ENCODE results near the gene DZIP3. TPM values are rescaled to one million over a fixed set of nuclear protein-coding genes. Genes with fewer than 3 reads are reported as not detected.

The DZIP3 gene
- total RNA-seq, 1 experiment from 2014 or later = 22.1 TPM

DNA sequence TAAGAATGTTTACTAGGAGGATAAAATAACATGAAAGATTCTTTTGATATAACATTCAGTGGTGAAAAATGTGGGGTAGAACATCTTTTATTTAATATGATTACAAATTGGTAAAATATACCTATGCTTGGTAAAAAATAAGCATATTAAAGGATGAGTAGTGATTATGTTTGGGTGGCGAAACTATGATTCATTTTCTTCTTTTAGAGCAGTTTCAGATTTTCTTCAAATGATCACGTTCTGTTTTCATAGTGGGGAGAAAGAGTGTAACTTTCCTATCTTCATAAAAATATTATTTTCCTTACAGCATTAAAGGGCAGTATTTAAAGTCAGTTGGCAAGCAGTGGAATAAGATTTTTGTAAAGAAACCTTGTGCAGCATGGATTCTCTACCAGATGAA, 15.5 kb downstream of the DZIP3 start:
- H3K9me3 Mint-ChIP-seq = peaks cover 0 to 7% of the 10 kb centered on the region in 2 experiments; a peak in 2 of 5 replicates
- no peaks in the 10 kb centered on the region for H3K9me3 ChIP-seq (ENCODE audit: control insufficient read depth, low read depth, low read length)
- TF ChIP-seq, protein P1, sequence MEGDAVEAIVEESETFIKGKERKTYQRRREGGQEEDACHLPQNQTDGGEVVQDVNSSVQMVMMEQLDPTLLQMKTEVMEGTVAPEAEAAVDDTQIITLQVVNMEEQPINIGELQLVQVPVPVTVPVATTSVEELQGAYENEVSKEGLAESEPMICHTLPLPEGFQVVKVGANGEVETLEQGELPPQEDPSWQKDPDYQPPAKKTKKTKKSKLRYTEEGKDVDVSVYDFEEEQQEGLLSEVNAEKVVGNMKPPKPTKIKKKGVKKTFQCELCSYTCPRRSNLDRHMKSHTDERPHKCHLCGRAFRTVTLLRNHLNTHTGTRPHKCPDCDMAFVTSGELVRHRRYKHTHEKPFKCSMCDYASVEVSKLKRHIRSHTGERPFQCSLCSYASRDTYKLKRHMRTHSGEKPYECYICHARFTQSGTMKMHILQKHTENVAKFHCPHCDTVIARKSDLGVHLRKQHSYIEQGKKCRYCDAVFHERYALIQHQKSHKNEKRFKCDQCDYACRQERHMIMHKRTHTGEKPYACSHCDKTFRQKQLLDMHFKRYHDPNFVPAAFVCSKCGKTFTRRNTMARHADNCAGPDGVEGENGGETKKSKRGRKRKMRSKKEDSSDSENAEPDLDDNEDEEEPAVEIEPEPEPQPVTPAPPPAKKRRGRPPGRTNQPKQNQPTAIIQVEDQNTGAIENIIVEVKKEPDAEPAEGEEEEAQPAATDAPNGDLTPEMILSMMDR (conservative IDR thresholded peaks at IDR 0.05) = no peak

More for the DNA sequence above, 15.5 kb downstream of the DZIP3 start:
- no peaks in the 10 kb centered on the region for H4K20me1 ChIP-seq (ENCODE audit: control insufficient read depth, insufficient read depth, insufficient read length)
- no peaks in the 10 kb centered on the region; the same call in 1 of the 2 replicates for H3K4me1 ChIP-seq (ENCODE audit: insufficient read depth, low read length)
- H3K27me3 Mint-ChIP-seq (ENCODE audit: low read depth) = no peaks in the 10 kb centered on the region
- no peak overlapping the region for H2BK15ac ChIP-seq (ENCODE audit: low read depth, low read length)
- H3K27ac Mint-ChIP-seq = no peak overlapping the region
- no peak overlapping the region for H2BK20ac ChIP-seq (ENCODE audit: low read depth, low read length, poor library complexity, severe bottlenecking)
- no CpG with 5 or more reads among the region's 2 CpGs for WGBS (ENCODE audit: extremely low coverage, insufficient read length, low lambda C conversion rate)
- no peak overlapping the region for H3K27ac ChIP-seq (ENCODE audit: insufficient read length, low read depth, low read length)
- H3K9ac ChIP-seq (ENCODE audit: extremely low read depth, insufficient read length, low read length) = no peak overlapping the region
- H3K4me1 Mint-ChIP-seq = peaks cover 20 to 30% of the 10 kb centered on the region in 2 experiments
- no peak overlapping the region for H2BK120ac ChIP-seq (ENCODE audit: low read depth, low read length, poor library complexity, severe bottlenecking)
- no peak overlapping the region for H2AK5ac ChIP-seq (ENCODE audit: insufficient read length, low read length)
- no peak overlapping the region for H3T11ph ChIP-seq (ENCODE audit: low read length)
- H3K79me2 ChIP-seq (ENCODE audit: insufficient read depth, low read length) = no peaks in the 10 kb centered on the region; the same call in 1 of the 2 replicates
- H3K4me3 Mint-ChIP-seq = no peak overlapping the region
- H3K4me2 ChIP-seq (ENCODE audit: insufficient read depth, insufficient read length, low read length) = no peak overlapping the region
- no peaks in the 10 kb centered on the region for H3K27me3 ChIP-seq (ENCODE audit: insufficient read depth, low read length)
- no peak overlapping the region for H3K14ac ChIP-seq (ENCODE audit: insufficient read depth, low read length)
- no peak overlapping the region for H2BK5ac ChIP-seq (ENCODE audit: insufficient read length, low read length)
- no peak overlapping the region for H3K18ac ChIP-seq (ENCODE audit: insufficient read length, low read depth, low read length)
- DNase-seq = no peak
- no peak overlapping the region for H3K56ac ChIP-seq (ENCODE audit: insufficient read length, low read depth, low read length)
- H4K8ac ChIP-seq (replicated peaks; ENCODE audit: insufficient read length, low read depth, low read length) = no peak overlapping the region
- no peaks in the 10 kb centered on the region for H3K23me2 ChIP-seq (ENCODE audit: insufficient read length, low read depth, low read length, poor library complexity, severe bottlenecking)
- no peak overlapping the region for H2BK12ac ChIP-seq (ENCODE audit: insufficient read length, low read depth, low read length)
- no peak overlapping the region for H3K23ac ChIP-seq (ENCODE audit: insufficient read length, low read depth, low read length)
- no peak overlapping the region for H4K5ac ChIP-seq (ENCODE audit: insufficient read length, low read depth, low read length)
- no peak overlapping the region for H2AFZ ChIP-seq (ENCODE audit: low read length)
- no peak overlapping the region for H3K4ac ChIP-seq (ENCODE audit: low read depth, low read length)
- H3K79me1 ChIP-seq (ENCODE audit: insufficient read depth, low read depth, low read length, poor library complexity, severe bottlenecking) = no peaks in the 10 kb centered on the region
- H3K36me3 Mint-ChIP-seq (ENCODE audit: insufficient read depth in 1 of 3, low read depth in 3 of 3) = peaks cover 0 to 18% (median 17%) of the 10 kb centered on the region in 3 experiments; a peak in 5 of 7 replicates
- no peak overlapping the region for H4K91ac ChIP-seq (ENCODE audit: insufficient read length, low read depth, low read length)

Data from H9 (cell line).